Effector CD4-positive, alpha-beta T cell (primary cell): ENCODE data around the gene TSSC4.

ENCODE experiments used
- DNase-seq: peaks from one replicate; pipeline ENCODE4 v3.0.0-alpha.2; 2020

The TSSC4 gene

GRCh38 chr11:2451916-2452315, 51.4 kb downstream of the TSSC4 start:
- no peak for DNase-seq

- DNase-seq = no peak
Measured at GRCh38 chr11:2452321-2453012, 51.9 kb downstream of the TSSC4 start.

- DNase-seq = no peak
Measured at GRCh38 chr11:2453436-2453835, 52.9 kb downstream of the TSSC4 start.
